Stimulated activated CD4-positive, alpha-beta T cell treated with anti-CD3 and anti-CD28 coated beads, Interleukin-2, amount 100 ng/mL, for 48 hours (primary cell): ENCODE data around the gene TLE6.
"Not testable (repeated sequence)": the region's sequence is repeated elsewhere in the genome, so short reads cannot be mapped to it uniquely, and the experiment has no call there.

Experiments used
- DNase-seq, 2 donors: peaks; one replicate each; pipeline ENCODE4 v3.0.0-alpha.2; 2020

Gene TLE6

GRCh38 chr19:2974342-2975041 lies 2.9 kb upstream of the TLE6 start:
- DNase-seq: no peak

- DNase-seq: no peak
These were observed 759 bp upstream of the TLE6 start for GRCh38 chr19:2976609-2977000.

GRCh38 chr19:2977746-2978138 lies 378 bp downstream of the TLE6 start:
- no peak for DNase-seq

GRCh38 chr19:2978166-2978767 lies 903 bp downstream of the TLE6 start:
- DNase-seq: no peak

- no peak for DNase-seq
These were observed 1.4 kb downstream of the TLE6 start for GRCh38 chr19:2978772-2979171.

- no peak for DNase-seq
These were observed 4.5 kb downstream of the TLE6 start for GRCh38 chr19:2981898-2982297.

GRCh38 chr19:2982561-2982960 lies 5.2 kb downstream of the TLE6 start:
- no peak for DNase-seq

GRCh38 chr19:2982983-2983350 lies 5.6 kb downstream of the TLE6 start:
- no peak for DNase-seq

GRCh38 chr19:2983351-2984214 lies 6.2 kb downstream of the TLE6 start:
- DNase-seq: no peak

GRCh38 chr19:2984215-2984528 lies 6.8 kb downstream of the TLE6 start:
- DNase-seq: no peak

GRCh38 chr19:2986951-2987524 lies 9.7 kb downstream of the TLE6 start:
- DNase-seq: no peak

- no peak for DNase-seq
These were observed 10.4 kb downstream of the TLE6 start for GRCh38 chr19:2987797-2988196.

GRCh38 chr19:2988568-2988967 lies 11.2 kb downstream of the TLE6 start:
- DNase-seq: no peak

- no peak for DNase-seq
These were observed 12.0 kb downstream of the TLE6 start for GRCh38 chr19:2989236-2989946.

- not testable (repeated sequence) for DNase-seq
These were observed 15.0 kb downstream of the TLE6 start for GRCh38 chr19:2992333-2992732.

GRCh38 chr19:2992958-2993357 lies 15.6 kb downstream of the TLE6 start:
- DNase-seq: no peak

GRCh38 chr19:2993579-2993978 lies 16.2 kb downstream of the TLE6 start:
- no peak for DNase-seq

GRCh38 chr19:2994588-2995131 lies 17.3 kb downstream of the TLE6 start:
- no peak for DNase-seq

GRCh38 chr19:2997720-2998119 lies 20.4 kb downstream of the TLE6 start:
- no peak for DNase-seq

- no peak for DNase-seq
These were observed 21.3 kb downstream of the TLE6 start for GRCh38 chr19:2998642-2999041.

- no peak for DNase-seq
These were observed 24.0 kb downstream of the TLE6 start for GRCh38 chr19:3001235-3001800.

GRCh38 chr19:3003046-3003445 lies 25.7 kb downstream of the TLE6 start:
- no peak for DNase-seq

GRCh38 chr19:3004522-3004921 lies 27.2 kb downstream of the TLE6 start:
- no peak for DNase-seq
